Measurements from ENCODE around the gene ARL4C. TPM values are rescaled to one million over a fixed set of nuclear protein-coding genes. Genes with fewer than 3 reads are reported as not detected.

The ARL4C gene
- total RNA-seq, 1 experiment from 2014 or later: 21.0 TPM

DNA sequence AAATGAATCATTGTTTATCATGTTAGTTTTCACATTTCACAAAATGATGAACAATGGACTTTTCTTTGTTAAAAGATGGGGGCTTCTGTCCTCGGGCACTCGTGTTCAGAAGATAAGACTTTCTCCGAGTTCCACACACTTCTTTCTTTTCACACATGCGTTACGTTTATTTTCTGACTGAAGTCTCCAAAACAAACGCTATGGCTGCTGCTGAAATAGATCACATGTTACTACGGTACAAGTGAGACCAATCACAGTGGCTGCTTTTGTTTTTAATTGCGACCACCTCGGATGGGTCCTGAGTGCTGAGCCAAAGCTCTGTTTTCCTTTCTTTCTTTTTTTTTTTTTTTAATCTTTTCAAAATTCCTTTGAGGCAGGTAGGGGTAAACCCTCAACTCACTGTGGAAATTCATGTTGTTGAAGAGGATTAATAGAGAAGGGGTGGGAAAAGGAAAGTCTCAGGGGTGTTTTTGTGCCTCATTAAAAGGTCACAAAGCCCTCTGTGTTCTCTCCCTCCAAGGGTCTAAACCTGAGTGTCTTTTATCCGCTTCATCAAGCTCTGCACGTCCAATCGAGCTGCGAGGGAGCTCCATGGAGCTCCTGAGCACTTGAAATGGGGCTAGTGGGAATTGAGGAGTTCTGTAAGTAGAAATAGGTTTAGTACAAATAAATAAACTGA is 48.2 kb downstream of the ARL4C start:
- intact Hi-C loops (cut with micrococcal nuclease; ENCODE audit: unreplicated experiment): no loop called here
- CTCF ChIA-PET: interaction anchor here (0.8 kb wide), 1 partner anchor 75 kb away, joined by 5 read pairs; no protein-coding TSS in a partner anchor
- no peaks in the 10 kb centered on the region for H3K36me3 Mint-ChIP-seq (ENCODE audit: insufficient read depth, unreplicated experiment)
- BruUV-seq (replicated peaks): no TSS peak
- TF ChIP-seq, protein P1, sequence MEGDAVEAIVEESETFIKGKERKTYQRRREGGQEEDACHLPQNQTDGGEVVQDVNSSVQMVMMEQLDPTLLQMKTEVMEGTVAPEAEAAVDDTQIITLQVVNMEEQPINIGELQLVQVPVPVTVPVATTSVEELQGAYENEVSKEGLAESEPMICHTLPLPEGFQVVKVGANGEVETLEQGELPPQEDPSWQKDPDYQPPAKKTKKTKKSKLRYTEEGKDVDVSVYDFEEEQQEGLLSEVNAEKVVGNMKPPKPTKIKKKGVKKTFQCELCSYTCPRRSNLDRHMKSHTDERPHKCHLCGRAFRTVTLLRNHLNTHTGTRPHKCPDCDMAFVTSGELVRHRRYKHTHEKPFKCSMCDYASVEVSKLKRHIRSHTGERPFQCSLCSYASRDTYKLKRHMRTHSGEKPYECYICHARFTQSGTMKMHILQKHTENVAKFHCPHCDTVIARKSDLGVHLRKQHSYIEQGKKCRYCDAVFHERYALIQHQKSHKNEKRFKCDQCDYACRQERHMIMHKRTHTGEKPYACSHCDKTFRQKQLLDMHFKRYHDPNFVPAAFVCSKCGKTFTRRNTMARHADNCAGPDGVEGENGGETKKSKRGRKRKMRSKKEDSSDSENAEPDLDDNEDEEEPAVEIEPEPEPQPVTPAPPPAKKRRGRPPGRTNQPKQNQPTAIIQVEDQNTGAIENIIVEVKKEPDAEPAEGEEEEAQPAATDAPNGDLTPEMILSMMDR (IDR thresholded peaks at IDR 0.05; ENCODE audit: unreplicated experiment): no peak
- H3K27ac Mint-ChIP-seq (ENCODE audit: unreplicated experiment): no peak overlapping the region
- H3K27me3 Mint-ChIP-seq (ENCODE audit: unreplicated experiment): peaks cover 9% of the 10 kb centered on the region
- peaks cover 19% of the 10 kb centered on the region for H3K4me1 Mint-ChIP-seq (ENCODE audit: low read depth, unreplicated experiment)
- no peak overlapping the region for H3K4me3 Mint-ChIP-seq (ENCODE audit: low read depth, unreplicated experiment)
- DNase-seq: no peak
- peaks cover 2% of the 10 kb centered on the region for H3K9me3 Mint-ChIP-seq (ENCODE audit: low read depth, unreplicated experiment)

DNA sequence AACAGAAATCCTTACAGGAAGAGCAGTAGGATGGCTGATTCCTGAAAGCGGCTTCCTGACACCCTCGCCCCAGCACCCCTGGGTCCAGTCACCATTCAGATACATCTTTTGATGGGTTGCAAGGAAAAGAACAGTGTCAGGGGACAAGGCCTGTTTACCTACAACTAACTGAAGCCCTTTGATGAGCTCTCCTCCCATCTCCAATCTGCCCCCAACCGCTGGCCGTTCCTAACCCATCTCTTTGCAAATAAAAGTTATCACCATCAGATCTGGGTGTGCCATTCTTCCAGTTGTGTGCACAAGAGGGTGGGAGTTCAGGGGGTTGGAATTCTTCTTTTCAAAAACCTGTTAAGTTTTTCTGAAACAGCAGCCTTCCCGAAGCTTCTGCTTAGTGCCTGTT is 48.9 kb downstream of the ARL4C start:
- Mint-ChIP-seq H3K4me3 (ENCODE audit: low read depth, unreplicated experiment) (no peak overlapping the region), H3K9me3 (ENCODE audit: low read depth, unreplicated experiment) (peaks cover under 1% of the 10 kb centered on the region), H3K27me3 (ENCODE audit: unreplicated experiment) (peaks cover 15% of the 10 kb centered on the region), H3K4me1 (ENCODE audit: low read depth, unreplicated experiment) (peaks cover 16% of the 10 kb centered on the region), H3K27ac (ENCODE audit: unreplicated experiment) (no peak overlapping the region), H3K36me3 (ENCODE audit: insufficient read depth, unreplicated experiment) (no peaks in the 10 kb centered on the region)
- BruUV-seq (replicated peaks): no TSS peak
- intact Hi-C loops (cut with micrococcal nuclease; ENCODE audit: unreplicated experiment): no loop called here
- DNase-seq: no peak
- TF ChIP-seq, protein P1 (IDR thresholded peaks at IDR 0.05; ENCODE audit: unreplicated experiment): no peak
- CTCF ChIA-PET: no interaction called here

DNA sequence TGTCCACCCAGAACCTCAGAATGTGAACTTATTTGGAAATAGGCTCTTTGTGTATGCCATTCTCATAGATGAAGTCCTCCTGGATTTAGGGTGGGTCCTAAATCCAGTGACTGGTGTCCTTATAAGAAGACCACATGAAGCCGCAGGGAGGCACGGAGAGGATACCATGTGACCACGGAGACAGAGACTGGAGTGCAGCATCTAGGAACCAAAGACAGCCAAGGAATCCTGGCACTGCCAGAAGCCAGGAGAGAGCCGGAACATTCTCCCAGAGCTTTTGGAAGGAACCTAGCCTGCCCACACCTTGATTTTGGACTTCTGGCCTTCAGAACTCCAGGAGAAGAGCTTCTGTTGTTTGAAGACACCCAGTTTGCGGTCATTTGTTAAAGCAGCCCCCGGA is 49.7 kb downstream of the ARL4C start:
- H3K36me3 Mint-ChIP-seq (ENCODE audit: insufficient read depth, unreplicated experiment): no peaks in the 10 kb centered on the region
- no peak overlapping the region for H3K27ac Mint-ChIP-seq (ENCODE audit: unreplicated experiment)
- intact Hi-C loops (cut with micrococcal nuclease; ENCODE audit: unreplicated experiment): no loop called here
- no TSS peak for BruUV-seq (replicated peaks)
- H3K4me3 Mint-ChIP-seq (ENCODE audit: low read depth, unreplicated experiment): no peak overlapping the region
- CTCF ChIA-PET: no interaction called here
- no peaks in the 10 kb centered on the region for H3K9me3 Mint-ChIP-seq (ENCODE audit: low read depth, unreplicated experiment)
- no peak for DNase-seq
- peaks cover 8% of the 10 kb centered on the region for H3K4me1 Mint-ChIP-seq (ENCODE audit: low read depth, unreplicated experiment)
- TF ChIP-seq, protein P1 (IDR thresholded peaks at IDR 0.05; ENCODE audit: unreplicated experiment): no peak
- peaks cover 16% of the 10 kb centered on the region for H3K27me3 Mint-ChIP-seq (ENCODE audit: unreplicated experiment)

DNA sequence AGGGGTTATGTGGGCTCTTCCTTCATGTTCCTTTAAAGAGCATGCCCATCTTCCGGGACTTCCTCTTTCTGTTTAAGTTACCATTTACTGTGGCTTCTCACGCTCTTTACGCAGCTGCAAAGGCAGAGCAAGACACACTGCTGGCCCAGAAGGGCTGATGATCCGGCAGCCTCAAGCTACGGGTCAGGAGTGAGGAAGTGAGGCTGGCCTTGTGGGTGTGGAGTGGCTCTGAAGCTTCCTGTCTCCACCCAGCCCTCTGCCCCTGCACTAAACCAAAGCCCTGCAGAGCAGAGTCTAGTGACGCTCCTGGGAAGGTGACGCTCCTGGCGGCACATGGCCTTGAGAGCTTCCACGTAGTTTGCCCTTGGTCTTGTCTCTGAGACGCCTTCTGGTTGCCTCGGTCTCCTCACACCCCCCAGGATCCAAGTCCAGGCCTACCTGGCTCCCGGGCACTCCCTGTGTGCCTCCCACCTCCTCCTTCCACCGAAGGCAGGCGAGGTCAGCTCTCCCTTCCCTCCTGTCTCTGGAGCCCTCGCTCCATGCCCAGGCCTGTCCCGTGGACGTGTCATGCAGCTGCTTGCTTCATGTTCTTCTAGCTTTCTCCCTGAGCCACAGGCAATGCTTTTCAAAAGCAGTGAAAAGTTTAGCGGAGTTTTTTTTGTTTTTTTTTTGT is 50.3 kb downstream of the ARL4C start:
- H3K9me3 Mint-ChIP-seq (ENCODE audit: low read depth, unreplicated experiment): no peaks in the 10 kb centered on the region
- CTCF ChIA-PET: no interaction called here
- BruUV-seq (replicated peaks): no TSS peak

More for the DNA sequence above, 50.3 kb downstream of the ARL4C start:
- no peak for DNase-seq
- H3K4me3 Mint-ChIP-seq (ENCODE audit: low read depth, unreplicated experiment): no peak overlapping the region
- H3K36me3 Mint-ChIP-seq (ENCODE audit: insufficient read depth, unreplicated experiment): no peaks in the 10 kb centered on the region
- intact Hi-C loops (cut with micrococcal nuclease; ENCODE audit: unreplicated experiment): no loop called here
- H3K27ac Mint-ChIP-seq (ENCODE audit: unreplicated experiment): no peak overlapping the region
- TF ChIP-seq, protein P1 (IDR thresholded peaks at IDR 0.05; ENCODE audit: unreplicated experiment): no peak
- peaks cover 2% of the 10 kb centered on the region for H3K4me1 Mint-ChIP-seq (ENCODE audit: low read depth, unreplicated experiment)
- H3K27me3 Mint-ChIP-seq (ENCODE audit: unreplicated experiment): peaks cover 16% of the 10 kb centered on the region
